Aorta (tissue), 5 donors: ENCODE measurements around the gene NDUFV3. TPM values are rescaled to one million over a fixed set of nuclear protein-coding genes. Genes with fewer than 3 reads are reported as not detected.
"Not testable (repeated sequence)": the region's sequence is repeated elsewhere in the genome, so short reads cannot be mapped to it uniquely, and the experiment has no call there.

Experiments
- ATAC-seq: fragments of 200-7000 bp; cut with Tn5 transposase; one replicate; pipeline ENCODE4 v1.9.1; 2022; ENCODE audit warnings: moderate library complexity; ENCODE audit not compliant: low FRiP score
- DNase-seq, 2 donors: peaks; one replicate each; pipeline ENCODE4 v3.0.0-alpha.2; 2020
- H3K27ac ChIP-seq, 2 donors: one replicate each; pipeline ENCODE4 v1.5.1; 2013; ENCODE audit warnings: low read length in 2 of 2, mild to moderate bottlenecking in 2 of 2, moderate library complexity in 2 of 2, control low read depth in 1 of 2, inconsistent platforms in 1 of 2, low read depth in 1 of 2
- H3K27me3 ChIP-seq, 2 donors: one replicate each; pipeline ENCODE4 v1.6.1; 2013; ENCODE audit warnings: control low read depth in 1 of 2, low read length in 1 of 2, mild to moderate bottlenecking in 1 of 2, moderate library complexity in 1 of 2; ENCODE audit not compliant: insufficient read depth in 2 of 2, control insufficient read depth in 1 of 2
- H3K36me3 ChIP-seq, 2 donors: one replicate each; pipeline ENCODE4 v1.6.1; 2013; ENCODE audit warnings: control low read depth in 1 of 2, low read length in 1 of 2, mild to moderate bottlenecking in 1 of 2; ENCODE audit not compliant: insufficient read depth in 2 of 2, control insufficient read depth in 1 of 2
- H3K4me1 ChIP-seq, 2 donors: one replicate each; pipeline ENCODE4 v1.6.1; 2013; ENCODE audit warnings: low read length in 2 of 2, control low read depth in 1 of 2, mild to moderate bottlenecking in 1 of 2, moderate library complexity in 1 of 2; ENCODE audit not compliant: insufficient read depth in 2 of 2, control insufficient read depth in 1 of 2
- H3K4me3 ChIP-seq, 2 donors: one replicate each; pipeline ENCODE4 v1.5.1; 2013; ENCODE audit warnings: low read length in 2 of 2, control low read depth in 1 of 2, mild to moderate bottlenecking in 1 of 2
- H3K9me3 ChIP-seq: one replicate; pipeline ENCODE4 v1.6.1; 2013; ENCODE audit warnings: mild to moderate bottlenecking, low read length; ENCODE audit not compliant: control insufficient read depth
- WGBS, 2 donors: extraction: QIAGEN DNeasy Blood & Tissue Kit; methylation state at CpG; one replicate each; pipeline ENCODE4 v1.1.7; 2013; 5-methylcytosine and 5-hydroxymethylcytosine counted together
- intact Hi-C, 2 donors: fragments of 100-400 bp; cut with DNase I; formaldehyde crosslinking; loops; one replicate each; pipeline versions ENCODE4 v1.14.2 to v1.15.0; 2022
- polyA plus RNA-seq, 2 donors: library from polyadenylated mRNA; stranded (reverse); fragments of 200-250 nt; gene quantifications; one replicate each; pipeline ENCODE4 v1.2.3, GENCODE V29; 2013
- total RNA-seq, 2 donors: library from RNA; stranded (reverse); fragmentation: NEBNext Ultra II Directional; extraction: Animal tissue kit (Norgen Biotek cat#: 25700); gene quantifications; one replicate each; pipeline ENCODE4 v1.2.1, GENCODE V29; 2021
- donor health status: healthy with polysubstance abuse.
- donor health status: Bipolar disorder and iron deficiency.
- donor health status: DM: no; HTN: no; CAD: no.
- donor health status: DM: no; HTN: no; CAD: no.
- donor health status: DM: yes; HTN: yes; CAD: no.

The NDUFV3 gene
- total and polyA plus RNA-seq, 4 donors, result 16.3 to 34.4 (median 26.9) TPM

- Histone ChIP-seq H3K27me3 (no peaks in the 10 kb centered on the region), H3K4me1 (no peaks in the 10 kb centered on the region), H3K4me3 (no peak overlapping the region), H3K9me3 (no peaks in the 10 kb centered on the region), H3K36me3 (no peaks in the 10 kb centered on the region), H3K27ac (no peak overlapping the region)
- intact Hi-C loops, result no loop called here
- WGBS, 2 donors, result 78% methylated on average over 6 of the region's 6 CpGs
- DNase-seq, result no peak
- ATAC-seq, result no peak
Measured at GRCh38 chr21:42942244-42942643, 49.1 kb downstream of the NDUFV3 start.

- ATAC-seq, H3K4me1 ChIP-seq, H3K9me3 ChIP-seq, H3K27me3 ChIP-seq, H3K27ac ChIP-seq, intact Hi-C loops, H3K4me3 ChIP-seq, H3K36me3 ChIP-seq: not testable (repeated sequence)
- peak in 1 of 2 donors; percentile 57 for DNase-seq
- WGBS, 2 donors, result 89 to 90% methylated on average over 13 of the region's 13 CpGs
Measured at GRCh38 chr21:42949094-42949755, 56.1 kb downstream of the NDUFV3 start.

- intact Hi-C loops, H3K27me3 ChIP-seq, H3K4me3 ChIP-seq, H3K36me3 ChIP-seq, H3K9me3 ChIP-seq, ATAC-seq, H3K27ac ChIP-seq, H3K4me1 ChIP-seq, DNase-seq: not testable (repeated sequence)
- 95 to 96% methylated on average over 9 of the region's 9 CpGs for WGBS, 2 donors
Measured at GRCh38 chr21:42951193-42951592, 58.1 kb downstream of the NDUFV3 start.

- H3K4me1 ChIP-seq, result no peaks in the 10 kb centered on the region
- intact Hi-C loops, result no loop called here
- H3K27ac ChIP-seq, result no peak overlapping the region
- no peak for DNase-seq
- 86 to 91% methylated on average over 13 of the region's 13 CpGs for WGBS, 2 donors
- no peaks in the 10 kb centered on the region for H3K27me3 ChIP-seq
- peak; percentile 86 for ATAC-seq
- no peaks in the 10 kb centered on the region for H3K36me3 ChIP-seq
- no peaks in the 10 kb centered on the region for H3K9me3 ChIP-seq
- no peak overlapping the region for H3K4me3 ChIP-seq
Measured at GRCh38 chr21:42956824-42957630, 63.9 kb downstream of the NDUFV3 start.

GRCh38 chr21:42958122-42958521 lies 65.0 kb downstream of the NDUFV3 start:
- H3K9me3 ChIP-seq, H3K27ac ChIP-seq, H3K4me3 ChIP-seq, DNase-seq, H3K4me1 ChIP-seq, ATAC-seq, intact Hi-C loops, H3K27me3 ChIP-seq, H3K36me3 ChIP-seq: not testable (repeated sequence)
- WGBS, 2 donors, result 75 to 87% methylated on average over 6 of the region's 6 CpGs

GRCh38 chr21:42959728-42960127 lies 66.6 kb downstream of the NDUFV3 start:
- DNase-seq (no peak), ATAC-seq (no peak)
- Histone ChIP-seq H3K27me3 (no peaks in the 10 kb centered on the region), H3K27ac (no peak overlapping the region), H3K36me3 (no peaks in the 10 kb centered on the region), H3K9me3 (no peaks in the 10 kb centered on the region), H3K4me3 (no peak overlapping the region), H3K4me1 (no peaks in the 10 kb centered on the region)
- WGBS, 2 donors, result 83 to 88% methylated on average over 3 of the region's 3 CpGs
- intact Hi-C loops, result no loop called here

- Histone ChIP-seq H3K36me3 (no peaks in the 10 kb centered on the region), H3K27me3 (no peaks in the 10 kb centered on the region), H3K9me3 (no peaks in the 10 kb centered on the region), H3K4me3 (no peak overlapping the region), H3K4me1 (no peaks in the 10 kb centered on the region), H3K27ac (no peak overlapping the region)
- intact Hi-C loops, result no loop called here
- no peak for DNase-seq
- ATAC-seq, result no peak
- WGBS, 2 donors, result 72 to 79% methylated on average over 4 to 6 of the region's 6 CpGs
Measured at GRCh38 chr21:42962380-42963007, 69.4 kb downstream of the NDUFV3 start.
